Fibroblast of gingiva (primary cell): ENCODE results near the gene RALGAPA1.
A peak's percentile ranks its signal among the peaks of the same experiment; 100 is the strongest.
"Not testable (repeated sequence)": the region's sequence is repeated elsewhere in the genome, so short reads cannot be mapped to it uniquely, and the experiment has no call there.

Experiments
- DNase-seq: peaks from one replicate; pipeline ENCODE4 v3.0.0-alpha.2; 2011; ENCODE audit warnings: low read depth

RALGAPA1 gene

DNA sequence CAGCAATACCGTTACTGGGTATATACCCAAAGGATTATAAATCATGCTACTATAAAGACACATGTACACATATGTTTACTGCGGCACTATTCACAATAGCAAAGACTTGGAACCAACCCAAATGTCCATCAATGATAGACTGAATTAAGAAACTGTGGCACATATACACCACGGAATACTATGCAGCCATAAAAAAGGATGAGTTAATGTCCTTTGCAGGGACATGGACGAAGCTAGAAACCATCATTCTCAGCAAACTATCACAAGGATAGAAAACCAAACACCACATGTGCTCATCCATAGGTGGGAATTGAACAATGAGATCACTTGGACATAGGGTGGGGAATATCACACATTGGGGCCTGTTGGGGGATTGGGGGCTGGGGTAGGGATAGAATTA lies 187.1 kb downstream of the RALGAPA1 start:
- DNase-seq = not testable (repeated sequence)

DNA sequence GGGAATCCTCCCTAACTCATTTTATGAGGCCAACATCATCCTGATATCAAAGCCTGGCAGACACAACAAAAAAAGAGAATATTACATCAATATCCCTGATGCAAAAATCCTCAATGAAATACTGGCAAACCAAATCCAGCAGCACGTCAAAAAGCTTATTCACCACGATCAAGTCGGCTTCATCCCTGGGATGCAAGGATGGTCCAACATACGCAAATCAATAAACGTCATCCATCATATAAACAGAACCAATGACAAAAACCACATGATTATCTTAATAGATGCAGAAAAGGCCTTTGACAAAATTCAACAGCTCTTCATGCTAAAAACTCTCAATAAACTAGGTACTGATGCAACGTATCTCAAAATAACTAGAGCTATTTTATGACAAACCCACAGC lies 189.1 kb downstream of the RALGAPA1 start:
- not testable (repeated sequence) for DNase-seq

DNA sequence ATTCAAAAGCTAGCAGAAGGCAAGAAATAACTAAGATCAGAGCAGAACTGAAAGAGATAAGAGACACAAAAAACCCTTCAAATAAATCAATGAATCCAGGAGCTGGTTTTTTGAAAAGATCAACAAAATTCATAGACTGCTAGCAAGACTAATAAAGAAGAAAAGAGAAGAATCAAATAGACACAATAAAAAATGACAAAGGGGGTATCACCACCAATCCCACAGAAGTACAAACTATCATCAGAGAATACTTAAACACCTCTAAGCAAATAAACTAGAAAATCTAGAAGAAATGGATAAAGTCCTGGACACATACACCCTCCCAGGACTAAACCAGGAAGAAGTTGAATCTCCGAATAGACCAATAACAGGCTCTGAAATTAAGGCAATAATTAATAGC lies 189.6 kb downstream of the RALGAPA1 start:
- DNase-seq = not testable (repeated sequence)

DNA sequence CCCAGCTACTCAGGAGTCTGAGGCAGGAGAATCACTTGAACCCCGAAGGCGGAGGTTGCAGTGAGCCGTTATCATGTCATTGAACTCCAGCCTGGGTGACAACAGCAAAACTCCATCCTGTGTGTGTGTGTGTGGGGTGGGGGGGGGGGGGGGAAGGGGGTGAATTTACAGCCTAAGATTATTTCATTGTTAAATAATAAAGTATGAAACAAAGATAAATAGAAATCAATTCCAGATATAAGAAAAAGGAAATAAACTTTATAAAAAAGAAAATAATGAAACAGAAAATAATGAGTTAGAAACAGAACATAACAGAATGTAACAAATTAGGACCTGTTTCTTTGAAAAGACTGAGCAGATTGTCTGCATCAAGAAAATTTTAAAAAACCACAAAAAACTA lies 191.6 kb downstream of the RALGAPA1 start:
- no peak for DNase-seq

DNA sequence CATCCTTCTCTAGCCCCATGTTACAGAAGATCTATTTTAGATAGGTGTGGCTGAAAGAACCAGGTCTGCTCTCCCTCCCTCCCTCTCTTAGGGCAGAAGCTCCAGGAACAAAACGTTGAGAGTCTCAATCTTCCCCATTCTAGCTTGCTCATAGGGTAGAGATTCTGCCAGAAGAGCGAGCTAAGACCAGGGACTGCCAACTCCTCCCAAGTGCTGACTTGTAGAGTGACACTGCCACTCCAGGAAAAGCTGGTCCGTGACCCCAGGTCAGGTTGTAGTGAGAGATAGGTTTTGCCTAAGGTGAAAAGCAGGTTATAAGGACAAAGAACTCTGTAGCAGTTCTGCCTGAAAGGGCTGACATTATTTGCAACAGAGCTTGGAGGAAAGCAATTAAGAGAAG lies 201.7 kb downstream of the RALGAPA1 start:
- DNase-seq = no peak

DNA sequence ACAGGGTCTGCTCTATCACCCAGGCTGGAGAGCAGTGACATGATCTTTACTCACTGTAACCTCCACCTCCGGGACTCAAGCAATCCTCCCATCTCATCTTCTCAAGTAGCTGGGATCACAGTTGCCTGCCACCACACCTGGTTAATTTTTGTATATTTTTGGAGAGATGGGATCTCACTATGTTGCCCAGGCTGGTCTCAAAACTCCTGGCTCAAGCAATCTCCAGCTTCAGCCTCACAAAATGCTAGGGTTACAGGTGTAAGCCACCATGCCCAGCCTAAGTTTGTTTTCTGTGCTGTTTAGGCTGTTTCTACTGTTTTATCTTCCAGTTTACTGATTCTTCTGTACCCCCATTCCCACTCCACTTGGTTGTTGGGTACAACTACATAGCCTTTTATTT lies 208.8 kb downstream of the RALGAPA1 start:
- no peak for DNase-seq

DNA sequence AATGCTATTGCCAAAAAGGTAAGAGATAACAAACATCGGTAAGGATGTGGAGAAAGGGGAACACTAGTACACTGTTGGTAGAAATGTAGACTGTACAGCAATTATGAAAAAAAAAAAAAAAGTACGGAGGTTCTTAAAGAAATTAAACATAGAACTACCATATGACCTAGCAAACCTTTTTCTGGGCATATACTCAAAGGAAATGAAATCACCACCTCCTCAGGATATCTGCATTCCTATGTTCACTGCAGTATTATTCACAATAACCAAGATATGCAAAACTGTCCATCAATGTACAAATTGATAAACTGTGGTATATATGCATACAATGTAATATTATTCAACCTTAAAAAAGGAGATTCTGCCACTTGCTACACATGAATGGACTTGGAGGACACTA lies 214.5 kb downstream of the RALGAPA1 start:
- no peak for DNase-seq

DNA sequence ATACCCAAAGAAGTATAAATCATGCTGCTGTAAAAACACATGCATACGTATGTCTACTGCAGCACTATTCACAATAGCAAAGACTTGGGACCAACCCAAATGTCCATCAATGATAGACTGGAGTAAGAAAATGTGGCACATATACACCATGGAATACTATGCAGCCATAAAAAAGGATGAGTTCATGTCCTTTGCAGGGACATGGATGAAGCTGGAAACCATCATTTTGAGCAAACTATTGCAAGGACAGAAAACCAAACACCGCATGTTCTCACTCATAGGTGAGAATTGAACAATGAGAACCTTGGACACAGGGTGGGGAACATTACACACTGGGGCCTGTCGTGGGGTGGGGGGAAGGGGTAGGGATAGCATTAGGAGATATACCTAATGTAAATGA lies 221.7 kb downstream of the RALGAPA1 start:
- not testable (repeated sequence) for DNase-seq

DNA sequence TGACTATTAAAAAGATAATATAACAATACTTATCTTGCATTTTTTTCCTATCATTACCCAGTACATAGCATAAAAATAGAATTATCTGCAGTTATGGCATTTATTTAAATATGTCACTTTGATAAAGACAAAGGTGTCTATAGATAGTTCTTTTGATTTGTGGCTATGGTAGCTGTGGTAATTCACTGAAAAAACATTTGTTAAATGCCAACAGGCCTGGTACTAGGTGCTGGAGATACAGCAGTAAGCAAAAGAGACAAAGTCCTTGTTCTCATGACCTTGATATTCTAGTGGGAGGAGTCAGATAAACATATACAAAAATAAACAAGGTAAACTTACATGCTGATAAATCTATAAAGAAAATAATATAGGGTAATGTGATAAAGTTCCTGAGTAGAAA lies 230.5 kb downstream of the RALGAPA1 start:
- DNase-seq = no peak

DNA sequence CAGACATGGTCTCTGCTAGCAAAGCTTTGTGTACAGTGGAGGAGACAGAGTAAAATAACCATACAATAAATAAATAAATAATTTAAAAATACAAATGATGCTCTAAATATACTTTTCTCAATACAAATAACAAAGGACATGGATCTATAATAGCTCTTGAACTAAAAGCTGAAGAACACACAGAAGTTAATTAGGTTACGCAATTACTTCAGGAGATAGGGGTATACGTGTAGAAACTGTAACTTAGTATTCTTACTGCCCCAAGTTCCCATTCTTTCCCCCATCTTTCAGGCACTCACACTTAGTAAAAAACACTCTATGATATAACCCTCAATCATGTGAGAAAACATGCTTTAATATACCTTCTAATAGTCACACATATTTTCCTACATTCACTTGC lies 231.0 kb downstream of the RALGAPA1 start:
- DNase-seq = no peak

DNA sequence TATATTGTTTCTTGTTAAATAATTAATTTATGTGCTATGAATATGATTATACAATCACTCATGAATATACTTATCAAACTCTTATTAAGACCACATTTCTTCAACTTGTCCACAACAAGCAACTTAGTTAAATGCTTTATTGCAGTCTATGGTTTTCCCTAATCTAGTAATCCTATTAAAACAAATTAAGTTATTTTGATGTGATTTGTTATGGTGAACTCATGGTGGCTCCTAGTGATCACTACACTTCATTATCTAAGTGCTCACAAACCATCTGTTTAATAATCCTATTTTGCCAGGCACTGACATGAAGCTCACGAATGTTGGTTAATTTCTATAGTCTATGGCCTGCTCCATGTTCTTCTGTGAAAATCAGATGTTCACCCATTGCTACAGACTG lies 232.2 kb downstream of the RALGAPA1 start:
- DNase-seq = no peak

DNA sequence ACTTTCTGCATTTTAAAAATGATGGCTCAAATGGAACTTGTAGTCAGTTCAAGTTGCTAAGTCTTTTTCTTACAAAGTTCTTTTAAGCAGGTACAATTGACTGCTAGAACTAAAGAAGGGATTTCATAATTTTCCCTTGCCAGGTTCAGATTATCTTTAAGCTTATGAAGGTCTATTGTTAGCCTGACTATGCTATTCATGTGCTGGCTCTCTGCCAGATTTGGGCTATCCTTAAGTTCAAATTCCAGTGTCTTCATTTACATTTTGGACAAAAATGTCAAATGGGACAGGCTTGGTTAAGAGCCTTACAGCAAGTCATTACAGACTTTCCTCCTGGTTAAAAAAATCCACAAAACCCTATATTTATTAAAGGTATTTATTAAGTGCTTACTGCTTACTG lies 232.8 kb downstream of the RALGAPA1 start:
- DNase-seq = peak; percentile 3

DNA sequence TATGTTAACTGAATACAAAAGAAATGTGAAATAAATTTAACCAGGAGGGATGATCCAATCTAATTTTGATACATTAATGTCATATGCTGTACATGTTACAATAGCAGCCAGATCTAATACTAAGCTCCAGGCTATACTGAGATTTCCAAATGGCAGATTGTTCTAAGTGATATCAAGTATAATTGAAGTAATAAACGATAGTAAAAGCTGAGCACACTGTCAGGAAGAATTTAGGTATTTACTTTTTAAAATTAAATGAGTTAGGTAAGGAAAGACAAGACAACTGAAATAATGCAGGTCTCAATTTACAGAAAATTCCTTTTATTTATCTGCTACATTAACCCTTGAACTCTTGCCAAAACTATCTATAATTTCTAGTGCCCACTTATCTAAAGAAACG lies 235.2 kb downstream of the RALGAPA1 start:
- no peak for DNase-seq

DNA sequence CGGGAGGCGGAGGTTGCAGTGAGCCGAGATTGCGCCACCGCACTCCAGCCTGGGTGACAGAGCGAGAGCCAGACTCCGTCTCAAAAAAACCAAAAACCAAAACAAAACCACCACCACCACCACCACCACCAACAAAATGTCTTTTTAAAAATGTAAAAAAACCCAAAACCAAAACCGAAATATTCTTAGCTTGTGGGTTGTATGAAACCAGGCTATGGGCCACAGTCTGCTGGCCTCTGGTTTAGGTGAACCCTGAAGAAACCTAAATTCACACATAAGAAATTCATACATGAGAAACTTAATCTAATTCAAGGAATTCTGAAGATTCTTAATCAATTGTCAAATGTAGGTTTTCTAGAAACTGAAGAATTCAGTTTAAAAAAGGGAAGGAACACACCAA lies 237.5 kb downstream of the RALGAPA1 start:
- DNase-seq = no peak

DNA sequence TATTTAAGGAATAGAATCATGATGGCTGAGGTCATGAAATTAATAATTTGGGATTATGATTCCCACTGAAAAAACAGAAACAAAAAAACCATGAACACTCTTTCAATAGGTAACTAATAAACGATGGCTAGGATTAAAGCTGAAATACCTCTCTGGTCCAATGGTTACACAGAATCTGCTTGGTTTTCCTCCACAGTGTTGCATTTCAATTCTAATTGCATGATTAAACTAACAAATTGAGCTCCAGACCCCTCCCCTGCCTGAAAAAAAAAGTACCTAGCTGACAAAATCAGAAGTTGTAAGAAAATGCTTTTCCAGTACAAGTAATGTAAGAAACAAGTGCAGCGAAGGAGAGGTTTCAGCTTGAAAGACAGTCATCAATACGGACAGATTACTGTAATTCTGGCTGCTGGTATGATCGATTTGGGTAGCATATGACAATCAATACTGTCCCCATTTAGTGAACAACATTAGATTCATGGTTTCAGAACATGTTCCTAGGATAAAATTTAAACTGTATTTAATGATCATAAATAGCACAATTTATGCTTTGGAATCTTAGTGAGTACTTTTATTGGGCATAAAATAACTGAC lies 243.1 kb downstream of the RALGAPA1 start:
- no peak for DNase-seq

DNA sequence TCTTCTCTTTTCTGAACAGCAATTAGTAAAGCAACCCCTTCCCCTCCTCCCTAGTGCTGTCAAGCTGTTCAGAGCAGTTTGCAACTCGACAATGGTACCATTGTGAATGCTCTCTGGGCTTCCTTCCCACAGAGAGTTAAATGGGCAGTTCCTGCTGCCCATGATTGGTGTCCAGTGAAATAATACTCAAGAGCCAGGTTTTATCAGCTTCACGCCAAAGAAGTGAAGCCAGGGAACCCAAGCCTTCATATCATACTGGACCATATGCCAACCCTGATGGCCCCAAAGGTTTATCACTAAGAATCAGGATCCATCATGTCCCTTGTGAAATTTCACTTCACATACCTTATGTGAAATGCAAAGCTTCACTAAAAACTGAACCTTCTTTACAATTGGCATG lies 250.4 kb downstream of the RALGAPA1 start:
- no peak for DNase-seq

DNA sequence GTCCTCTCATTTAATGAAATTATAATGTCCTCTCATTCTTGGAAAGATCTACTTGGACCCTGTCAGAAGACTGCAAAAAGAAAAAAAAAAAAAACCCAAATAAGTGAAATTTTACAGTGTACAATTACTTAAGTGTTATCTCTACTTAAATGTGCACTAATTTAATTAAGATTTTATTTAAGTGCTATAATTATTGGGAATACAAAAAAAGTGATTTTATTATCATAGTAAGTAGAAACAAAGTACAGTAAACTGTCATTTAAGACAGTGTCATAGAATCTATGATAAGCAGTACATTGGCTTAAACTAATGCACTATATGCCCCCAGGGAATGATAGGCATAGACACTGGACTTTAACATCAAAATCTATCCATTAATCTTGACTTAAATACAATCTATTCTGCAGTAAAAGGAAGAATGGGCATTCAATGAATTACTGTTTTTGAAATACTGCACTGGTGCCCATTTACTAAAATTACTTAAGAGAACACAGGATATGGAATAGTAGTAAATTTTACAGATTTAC lies 251.8 kb downstream of the RALGAPA1 start:
- no peak for DNase-seq

DNA sequence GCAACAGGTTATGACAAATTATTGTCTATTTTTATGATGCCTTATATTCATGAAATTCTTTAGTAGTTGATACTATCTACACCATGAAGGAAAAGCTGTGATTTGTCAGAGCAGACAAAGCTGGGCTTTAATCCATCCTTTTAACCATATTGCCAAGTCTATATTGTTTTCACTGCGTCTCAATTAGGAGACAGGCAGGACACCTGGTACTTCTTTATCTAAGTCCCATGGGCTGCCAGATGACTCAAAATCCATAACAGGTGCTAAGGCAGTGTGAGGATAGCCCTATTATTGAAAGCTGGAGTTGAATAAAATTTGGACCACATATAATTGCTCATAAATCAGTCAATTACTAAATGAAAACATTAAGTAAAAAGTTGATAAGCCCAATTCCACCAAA lies 252.5 kb downstream of the RALGAPA1 start:
- DNase-seq = no peak

DNA sequence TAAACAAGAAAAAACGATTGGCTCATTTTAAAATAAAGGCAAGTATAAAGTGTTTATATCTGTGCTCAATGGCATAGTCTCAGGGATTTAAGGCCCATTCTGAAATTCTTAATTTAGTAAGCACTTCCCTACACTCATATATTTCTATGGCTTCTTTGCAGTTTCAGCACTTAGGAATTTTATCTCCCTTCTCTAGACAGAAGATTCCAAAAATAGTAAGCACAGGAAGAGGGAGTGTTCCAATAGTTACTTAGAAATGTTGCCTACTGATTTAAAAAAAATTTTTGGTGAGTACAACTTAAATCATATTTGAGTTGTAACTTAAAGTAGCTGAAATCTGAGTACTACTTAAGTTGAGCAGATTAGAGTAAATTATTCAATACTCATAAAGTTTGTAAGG lies 255.3 kb downstream of the RALGAPA1 start:
- no peak for DNase-seq

DNA sequence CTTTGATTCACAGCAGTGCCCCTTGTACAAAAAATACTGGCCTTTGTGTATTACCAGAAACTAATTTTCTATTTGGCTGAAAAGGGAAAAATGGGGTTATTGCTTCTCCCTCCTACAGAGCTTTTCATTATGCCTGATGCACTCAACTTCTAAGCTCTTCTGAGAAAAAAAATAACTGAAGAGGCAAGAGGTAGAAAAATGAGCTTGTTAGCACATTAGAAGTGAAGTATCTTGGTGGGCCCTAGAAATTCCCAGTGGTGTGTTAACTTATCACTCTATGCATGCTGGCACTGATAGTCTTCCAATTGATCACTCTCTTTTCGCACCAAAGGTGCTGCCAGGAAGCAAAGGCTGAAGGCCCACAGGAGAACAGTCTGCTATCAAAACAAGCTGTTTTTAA lies 258.0 kb downstream of the RALGAPA1 start:
- no peak for DNase-seq

DNA sequence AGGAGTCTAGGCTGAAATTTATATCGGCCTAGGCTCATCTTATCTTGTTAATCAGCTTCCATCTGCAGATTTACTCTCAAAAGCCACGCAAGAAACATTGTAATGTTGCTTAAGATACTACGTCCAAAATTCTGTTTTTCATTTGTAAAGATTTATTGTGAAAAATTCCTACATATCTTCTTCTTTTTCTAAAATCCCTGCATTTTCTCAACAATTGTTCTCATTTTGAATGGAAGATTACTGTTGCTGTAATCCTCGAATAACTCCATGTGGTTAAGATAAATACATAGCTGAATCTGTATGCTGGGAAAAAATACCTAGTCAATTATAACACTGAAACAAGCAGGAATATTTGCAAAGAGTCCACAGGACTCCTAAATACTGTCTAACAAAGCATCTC lies 259.5 kb downstream of the RALGAPA1 start:
- DNase-seq = no peak

DNA sequence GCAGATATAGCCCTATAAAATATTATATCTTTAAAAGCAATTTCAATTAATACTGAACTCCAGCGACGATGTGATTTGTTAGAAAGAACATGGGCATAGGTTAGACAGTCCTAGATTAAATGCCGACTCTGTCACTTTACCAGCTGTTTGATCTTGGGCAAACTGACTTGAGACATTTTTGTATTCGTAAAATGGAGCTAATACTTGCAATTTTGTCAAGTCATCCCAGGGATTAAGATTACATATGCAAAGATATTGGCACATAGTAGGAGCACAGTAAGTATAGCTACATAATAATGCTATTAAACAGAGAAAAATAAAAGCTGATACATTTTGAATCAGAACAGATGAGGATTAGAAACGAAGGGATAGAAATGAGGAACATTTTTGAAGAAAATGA lies 266.1 kb downstream of the RALGAPA1 start:
- DNase-seq = no peak

DNA sequence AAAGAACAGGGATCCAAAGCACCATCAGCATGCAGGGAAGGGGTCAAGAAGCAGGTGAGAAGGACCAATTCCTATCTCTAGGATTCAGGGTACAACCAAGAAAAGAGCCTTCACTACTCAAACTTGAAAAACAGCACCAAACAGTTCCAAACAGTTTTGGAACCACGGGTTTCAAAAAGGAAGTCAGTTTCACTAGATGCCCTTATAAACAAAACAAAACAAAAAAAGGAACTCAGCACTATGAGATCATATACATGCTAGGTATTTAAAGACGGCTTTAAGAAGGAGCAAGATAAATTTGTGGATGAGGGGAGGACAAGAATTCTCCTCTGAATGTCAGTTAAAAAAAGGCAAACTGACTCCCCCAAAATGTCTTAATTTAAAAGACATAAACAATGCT lies 269.1 kb downstream of the RALGAPA1 start:
- no peak for DNase-seq

DNA sequence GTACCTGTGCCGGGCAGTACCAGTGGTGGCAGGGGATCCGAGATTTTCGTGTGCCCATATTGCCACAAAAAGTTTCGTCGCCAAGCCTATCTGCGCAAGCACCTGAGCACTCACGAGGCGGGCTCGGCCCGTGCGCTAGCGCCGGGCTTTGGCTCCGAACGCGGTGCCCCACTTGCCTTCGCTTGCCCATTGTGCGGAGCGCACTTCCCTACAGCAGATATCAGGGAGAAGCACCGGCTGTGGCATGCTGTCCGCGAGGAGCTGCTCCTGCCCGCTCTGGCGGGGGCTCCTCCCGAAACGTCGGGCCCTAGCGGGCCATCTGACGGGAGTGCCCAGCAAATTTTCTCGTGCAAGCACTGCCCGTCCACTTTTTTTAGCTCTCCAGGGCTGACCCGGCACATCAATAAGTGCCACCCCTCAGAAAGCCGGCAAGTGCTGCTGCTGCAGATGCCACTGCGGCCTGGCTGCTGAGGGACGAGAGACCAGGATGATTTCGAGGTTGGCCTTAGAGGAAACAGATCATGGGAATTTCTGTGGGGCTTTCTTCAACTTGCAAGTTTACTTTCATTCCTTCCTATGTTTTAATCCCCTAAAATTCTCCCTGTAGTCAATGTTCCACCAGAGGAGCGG lies 273.5 kb downstream of the RALGAPA1 start:
- no peak for DNase-seq
